Neural cell (in vitro differentiated cells): ENCODE data around the gene PDS5B. TPM values are rescaled to one million over a fixed set of nuclear protein-coding genes. Genes with fewer than 3 reads are reported as not detected.

ENCODE experiments used
- H2AFZ ChIP-seq: fragments of 200-600, 300-800 bp; sonication (generic), shearing (Covaris generic); 2 replicates; pipeline ENCODE4 v1.6.0; 2014; ENCODE audit warnings: low read depth, mild to moderate bottlenecking, antibody characterized with exemption, low read length, moderate library complexity
- H3F3A ChIP-seq: fragments of 200-600 bp; shearing (Covaris generic); 2 replicates; pipeline ENCODE4 v1.6.1; 2016; ENCODE audit warnings: mild to moderate bottlenecking, moderate library complexity, mixed read lengths, antibody characterized with exemption, low read length; ENCODE audit not compliant: insufficient read depth, poor library complexity, severe bottlenecking
- H3K27ac ChIP-seq: fragments of 200-600, 300-800 bp; sonication (generic), shearing (Covaris generic); 2 replicates; pipeline ENCODE4 v1.5.1; 2014; ENCODE audit warnings: mild to moderate bottlenecking, low read length, moderate library complexity
- H3K27me3 ChIP-seq: fragments of 300-800, 200-600 bp; sonication (generic), shearing (Covaris generic); 2 replicates; pipeline ENCODE4 v1.6.0; 2014; ENCODE audit warnings: mild to moderate bottlenecking, low read depth, low read length, moderate library complexity; ENCODE audit not compliant: insufficient read depth
- H3K36me3 ChIP-seq: fragments of 300-800, 200-600 bp; sonication (generic), shearing (Covaris generic); 2 replicates; pipeline ENCODE4 v1.5.1; 2014; ENCODE audit warnings: mild to moderate bottlenecking, antibody characterized with exemption, low read length, moderate library complexity; ENCODE audit not compliant: insufficient read depth
- H3K4me2 ChIP-seq: fragments of 300-800, 200-600 bp; sonication (generic), shearing (Covaris generic); 2 replicates; pipeline ENCODE4 v1.6.0; 2014; ENCODE audit warnings: mild to moderate bottlenecking, low read length
- H3K4me3 ChIP-seq: fragments of 300-800, 200-600 bp; sonication (generic), shearing (Covaris generic); 2 replicates; pipeline ENCODE4 v1.5.1; 2014; ENCODE audit warnings: mild to moderate bottlenecking, low read length, moderate library complexity
- H3K79me2 ChIP-seq: fragments of 200-600 bp; shearing (Covaris generic); replicated peaks from 2 replicates; pipeline ENCODE4 v1.6.0; 2014; ENCODE audit warnings: mild to moderate bottlenecking, low read length, moderate library complexity; ENCODE audit not compliant: insufficient read depth
- H3K9ac ChIP-seq: fragments of 300-800, 200-600 bp; sonication (generic), shearing (Covaris generic); 2 replicates; pipeline ENCODE4 v1.6.1; 2016; ENCODE audit warnings: mild to moderate bottlenecking, low read length, mixed read lengths
- H3K9me2 ChIP-seq: fragments of 200-600 bp; shearing (Covaris generic); 2 replicates; pipeline ENCODE4 v1.6.1; 2016; ENCODE audit warnings: mild to moderate bottlenecking, low read length, mixed read lengths; ENCODE audit not compliant: insufficient read depth
- H3K9me3 ChIP-seq: fragments of 200-600, 300-800 bp; sonication (generic), shearing (Covaris generic); 2 replicates; pipeline ENCODE4 v1.6.1; 2016; ENCODE audit warnings: mild to moderate bottlenecking, mixed run types, low read length, moderate library complexity, mixed read lengths
- H4K20me1 ChIP-seq: fragments of 200-600 bp; shearing (Covaris generic); 2 replicates; pipeline ENCODE4 v1.6.1; 2016; ENCODE audit warnings: mild to moderate bottlenecking, mixed run types; ENCODE audit not compliant: insufficient read depth
- EP300 ChIP-seq: fragments of 450-650 bp; conservative IDR thresholded peaks from 2 replicates; pipeline ENCODE4 v1.6.1; 2014; ENCODE audit warnings: antibody characterized with exemption, mild to moderate bottlenecking, moderate library complexity; ENCODE audit not compliant: poor library complexity, severe bottlenecking
- EZH2 ChIP-seq: fragments of 200-600, 300-800 bp; shearing (Covaris generic), sonication (generic); IDR thresholded peaks from 2 replicates; pipeline ENCODE4 v1.6.1; 2014; ENCODE audit warnings: antibody characterized with exemption, low read length, borderline replicate concordance, mild to moderate bottlenecking; ENCODE audit not compliant: insufficient read depth, poor library complexity, severe bottlenecking
- MXI1 ChIP-seq: fragments of 450-650 bp; conservative IDR thresholded peaks from 2 replicates; pipeline ENCODE4 v1.6.1; 2014; ENCODE audit warnings: antibody characterized with exemption, mild to moderate bottlenecking; ENCODE audit not compliant: poor library complexity, severe bottlenecking
- POLR2AphosphoS5 ChIP-seq: IDR thresholded peaks from 2 replicates; pipeline ENCODE4 v1.6.1; 2012
- RAD21 ChIP-seq: fragments of 450-650 bp; conservative IDR thresholded peaks from 2 replicates; pipeline ENCODE4 v1.6.1; 2014; ENCODE audit warnings: antibody characterized with exemption, mild to moderate bottlenecking, moderate library complexity
- SMC3 ChIP-seq: fragments of 450-650 bp; conservative IDR thresholded peaks from 2 replicates; pipeline ENCODE4 v1.6.1; 2014; ENCODE audit warnings: antibody characterized with exemption, mild to moderate bottlenecking, moderate library complexity; ENCODE audit not compliant: poor library complexity
- TAF1 ChIP-seq: IDR thresholded peaks from 2 replicates; pipeline ENCODE4 v1.6.1; 2012; ENCODE audit warnings: low read depth
- polyA plus RNA-seq: library from polyadenylated mRNA; depleted of rRNA; stranded (reverse); fragments of >200 nt; gene quantifications from 2 replicates; pipeline ENCODE4 v1.2.3, GENCODE V29; 2014
- TF ChIP-seq, protein P1 (sequence below): fragments of 450-650 bp; IDR thresholded peaks from 2 replicates; pipeline ENCODE4 v1.5.1; 2014; ENCODE audit warnings: antibody characterized with exemption, mild to moderate bottlenecking, moderate library complexity; ENCODE audit not compliant: poor library complexity, severe bottlenecking
- TF ChIP-seq, protein P2 (sequence below): IDR thresholded peaks from 2 replicates; pipeline ENCODE4 v1.6.1; 2012; ENCODE audit warnings: borderline replicate concordance

Gene PDS5B
- polyA plus RNA-seq, 1 donor from 2014 or later: 27.6 TPM

DNA sequence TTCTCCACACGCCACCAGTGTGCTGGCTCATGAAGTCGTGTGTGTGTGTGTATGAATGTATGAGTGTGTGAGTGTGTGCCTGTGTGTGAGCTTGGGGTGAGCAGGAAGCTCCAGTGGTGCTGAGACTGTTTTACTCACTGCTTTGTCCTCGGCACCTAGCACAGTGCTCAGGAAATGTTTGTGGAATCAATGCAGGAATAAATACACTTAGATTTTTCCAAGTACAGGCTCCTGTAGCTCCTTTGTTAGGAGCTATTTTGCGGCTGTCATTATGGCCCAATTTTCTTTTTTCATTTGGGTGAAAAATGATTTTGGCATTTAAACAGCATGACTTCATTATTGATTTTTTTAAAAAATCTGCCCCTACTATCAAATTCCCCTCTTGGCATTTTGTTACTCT lies 236.5 kb downstream of the PDS5B start:
- H4K20me1 ChIP-seq: no peaks in the 10 kb centered on the region
- H3K9me3 ChIP-seq: no peaks in the 10 kb centered on the region
- no peak overlapping the region for H3K9ac ChIP-seq
- H3K9me2 ChIP-seq: no peaks in the 10 kb centered on the region
- TF ChIP-seq MXI1 (no peak), RAD21 (no peak), EP300 (no peak), SMC3 (no peak), TAF1 (no peak), EZH2 (no peak), POLR2AphosphoS5 (no peak)
- TF ChIP-seq, protein P1, sequence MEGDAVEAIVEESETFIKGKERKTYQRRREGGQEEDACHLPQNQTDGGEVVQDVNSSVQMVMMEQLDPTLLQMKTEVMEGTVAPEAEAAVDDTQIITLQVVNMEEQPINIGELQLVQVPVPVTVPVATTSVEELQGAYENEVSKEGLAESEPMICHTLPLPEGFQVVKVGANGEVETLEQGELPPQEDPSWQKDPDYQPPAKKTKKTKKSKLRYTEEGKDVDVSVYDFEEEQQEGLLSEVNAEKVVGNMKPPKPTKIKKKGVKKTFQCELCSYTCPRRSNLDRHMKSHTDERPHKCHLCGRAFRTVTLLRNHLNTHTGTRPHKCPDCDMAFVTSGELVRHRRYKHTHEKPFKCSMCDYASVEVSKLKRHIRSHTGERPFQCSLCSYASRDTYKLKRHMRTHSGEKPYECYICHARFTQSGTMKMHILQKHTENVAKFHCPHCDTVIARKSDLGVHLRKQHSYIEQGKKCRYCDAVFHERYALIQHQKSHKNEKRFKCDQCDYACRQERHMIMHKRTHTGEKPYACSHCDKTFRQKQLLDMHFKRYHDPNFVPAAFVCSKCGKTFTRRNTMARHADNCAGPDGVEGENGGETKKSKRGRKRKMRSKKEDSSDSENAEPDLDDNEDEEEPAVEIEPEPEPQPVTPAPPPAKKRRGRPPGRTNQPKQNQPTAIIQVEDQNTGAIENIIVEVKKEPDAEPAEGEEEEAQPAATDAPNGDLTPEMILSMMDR: no peak
- TF ChIP-seq, protein P2, sequence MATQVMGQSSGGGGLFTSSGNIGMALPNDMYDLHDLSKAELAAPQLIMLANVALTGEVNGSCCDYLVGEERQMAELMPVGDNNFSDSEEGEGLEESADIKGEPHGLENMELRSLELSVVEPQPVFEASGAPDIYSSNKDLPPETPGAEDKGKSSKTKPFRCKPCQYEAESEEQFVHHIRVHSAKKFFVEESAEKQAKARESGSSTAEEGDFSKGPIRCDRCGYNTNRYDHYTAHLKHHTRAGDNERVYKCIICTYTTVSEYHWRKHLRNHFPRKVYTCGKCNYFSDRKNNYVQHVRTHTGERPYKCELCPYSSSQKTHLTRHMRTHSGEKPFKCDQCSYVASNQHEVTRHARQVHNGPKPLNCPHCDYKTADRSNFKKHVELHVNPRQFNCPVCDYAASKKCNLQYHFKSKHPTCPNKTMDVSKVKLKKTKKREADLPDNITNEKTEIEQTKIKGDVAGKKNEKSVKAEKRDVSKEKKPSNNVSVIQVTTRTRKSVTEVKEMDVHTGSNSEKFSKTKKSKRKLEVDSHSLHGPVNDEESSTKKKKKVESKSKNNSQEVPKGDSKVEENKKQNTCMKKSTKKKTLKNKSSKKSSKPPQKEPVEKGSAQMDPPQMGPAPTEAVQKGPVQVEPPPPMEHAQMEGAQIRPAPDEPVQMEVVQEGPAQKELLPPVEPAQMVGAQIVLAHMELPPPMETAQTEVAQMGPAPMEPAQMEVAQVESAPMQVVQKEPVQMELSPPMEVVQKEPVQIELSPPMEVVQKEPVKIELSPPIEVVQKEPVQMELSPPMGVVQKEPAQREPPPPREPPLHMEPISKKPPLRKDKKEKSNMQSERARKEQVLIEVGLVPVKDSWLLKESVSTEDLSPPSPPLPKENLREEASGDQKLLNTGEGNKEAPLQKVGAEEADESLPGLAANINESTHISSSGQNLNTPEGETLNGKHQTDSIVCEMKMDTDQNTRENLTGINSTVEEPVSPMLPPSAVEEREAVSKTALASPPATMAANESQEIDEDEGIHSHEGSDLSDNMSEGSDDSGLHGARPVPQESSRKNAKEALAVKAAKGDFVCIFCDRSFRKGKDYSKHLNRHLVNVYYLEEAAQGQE: no peak
- H3F3A ChIP-seq: no peaks in the 10 kb centered on the region
- H3K36me3 ChIP-seq: no peaks in the 10 kb centered on the region
- peak overlapping the region; percentile 3 for H3K27ac ChIP-seq
- H3K4me3 ChIP-seq: no peak overlapping the region
- no peaks in the 10 kb centered on the region for H3K79me2 ChIP-seq
- no peak overlapping the region for H2AFZ ChIP-seq
- no peak overlapping the region for H3K4me2 ChIP-seq
- no peaks in the 10 kb centered on the region for H3K27me3 ChIP-seq

DNA sequence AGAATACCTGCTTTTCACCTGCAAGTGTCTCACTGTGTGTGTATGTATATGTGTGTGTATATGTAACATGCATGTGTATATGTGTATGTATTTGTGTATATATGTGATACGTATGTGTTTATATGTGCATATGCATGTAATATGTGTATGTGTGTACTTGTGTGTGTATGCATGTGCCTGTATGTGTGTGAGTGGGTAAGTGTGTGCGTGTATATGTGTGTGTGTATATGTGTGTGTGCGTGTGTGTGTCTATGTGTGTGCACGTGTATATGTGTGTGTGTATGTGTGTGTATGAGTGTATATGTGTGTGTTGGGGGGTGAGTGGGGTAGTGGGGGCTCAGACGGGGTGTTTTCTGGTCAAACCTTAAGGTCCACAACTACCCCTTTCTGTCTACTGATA lies 237.3 kb downstream of the PDS5B start:
- Histone ChIP-seq H3K9me2 (no peaks in the 10 kb centered on the region), H4K20me1 (no peaks in the 10 kb centered on the region), H3F3A (no peaks in the 10 kb centered on the region), H3K27me3 (no peaks in the 10 kb centered on the region), H3K36me3 (no peaks in the 10 kb centered on the region), H3K4me2 (no peak overlapping the region), H3K4me3 (no peak overlapping the region), H3K79me2 (no peaks in the 10 kb centered on the region), H3K9ac (no peak overlapping the region), H3K9me3 (no peaks in the 10 kb centered on the region), H3K27ac (no peak overlapping the region), H2AFZ (no peak overlapping the region)
- TF ChIP-seq MXI1: no peak
- TF ChIP-seq, protein P1: no peak
- no peak for TF ChIP-seq POLR2AphosphoS5
- no peak for TF ChIP-seq EZH2
- no peak for TF ChIP-seq RAD21
- no peak for TF ChIP-seq EP300
- no peak for TF ChIP-seq SMC3
- TF ChIP-seq TAF1: no peak
- TF ChIP-seq, protein P2: no peak
